K562 (cell line): ENCODE results near the gene E2F1. TPM values are rescaled to one million over a fixed set of nuclear protein-coding genes. Genes with fewer than 3 reads are reported as not detected.

Experiments
- AFF4 ChIP-seq: sonication (generic); formaldehyde crosslinking; IDR thresholded peaks from 2 replicates; pipeline ENCODE4 v1.8.0; 2023; ENCODE audit warnings: mild to moderate bottlenecking, missing genetic modification reagents
- ATF4 ChIP-seq: fragments of 450-650 bp; formaldehyde crosslinking; IDR thresholded peaks from 2 replicates; pipeline ENCODE4 v1.4.0; 2022; ENCODE audit warnings: mild to moderate bottlenecking, moderate library complexity
- REST ChIP-seq, 2 experiments: fragments of 450-650 bp; formaldehyde crosslinking in 1 of 2; IDR thresholded peaks; 2 replicates each; pipeline versions ENCODE4 v1.4.0 to v1.6.1; 2014 to 2020; ENCODE audit warnings: mild to moderate bottlenecking in 2 of 2, borderline replicate concordance in 1 of 2, low read depth in 1 of 2
- TEAD1 ChIP-seq, 2 experiments: fragments of 450-650 bp in 1 of 2; sonication (generic) in 1 of 2; formaldehyde crosslinking; IDR thresholded peaks; 2 replicates each; pipeline versions ENCODE4 v1.4.0 to v1.8.0; 2020 to 2022; ENCODE audit warnings: mild to moderate bottlenecking in 2 of 2, missing genetic modification reagents in 1 of 2
- polyA plus RNA-seq, 8 experiments: library from polyadenylated mRNA; depleted of rRNA in 4 of 8; stranded (reverse) in 5 of 8; unstranded in 3 of 8; fragments of >200 nt; fragmentation: Nextera tagmentation in 2 of 8; fragmentation: Illumina TruSeq in 1 of 8; extraction: Ambion mirVana in 2 of 8; extraction: Trizol in 1 of 8; gene quantifications; 2 replicates each; pipeline versions ENCODE4 v1.2.1 to v1.2.3, GENCODE V29; 2011 to 2014; ENCODE audit warnings: inconsistent platforms in 1 of 8, missing spikeins in 1 of 8
- total RNA-seq, 7 experiments: library from RNA; depleted of rRNA in 6 of 7; stranded (reverse); fragments of >200 nt in 6 of 7; fragmentation: Illumina TruSeq in 2 of 7; extraction: Trizol in 2 of 7; gene quantifications; 2 replicates each; pipeline versions ENCODE4 v1.2.1 to v1.2.3, GENCODE V29; 2011 to 2021; ENCODE audit warnings: low replicate concordance in 1 of 7

E2F1 gene
- total and polyA plus RNA-seq, 9 of the 15 experiments (the other 6 are each of a cell fraction or from before 2014, with no cell fraction given), result 0.14 to 30.6 (median 13.1) TPM

GRCh38 chr20:33731693-33732165 is 45.5 kb upstream of the E2F1 start, which contains the start of gene ZNF341 (continued):
- peak; percentile 81 for TF ChIP-seq REST (IDR thresholded peaks at IDR 0.05; ENCODE audit: borderline replicate concordance)
- peak; percentile 55; the same call in 1 of the 2 replicates for TF ChIP-seq REST (CRISPR knock-in tag; IDR thresholded peaks at IDR 0.05; ENCODE audit: low read depth)
- TF ChIP-seq ATF4 (CRISPR knock-in tag), result no peak
- TF ChIP-seq TEAD1 (CRISPR knock-in tag; IDR thresholded peaks at IDR 0.05), result 0 out of 4 replicates have a peak, but pooled peaks of 1 of the 2 experiments have one; percentile 47
- 0 out of 2 replicates have a peak, but pooled peaks have one; percentile 12 for TF ChIP-seq AFF4 (CRISPR knock-in tag)
- TF ChIP-seq, all 486 proteins: peak for 72
